ENCODE data around the gene EZH2. TPM values are rescaled to one million over a fixed set of nuclear protein-coding genes. Genes with fewer than 3 reads are reported as not detected.

The EZH2 gene
- total and polyA plus RNA-seq, 2 of the 4 experiments (the other 2 are of a cell fraction): 13.1 to 19.8 TPM

GRCh38 chr7:148774471-148774870 lies 109.6 kb downstream of the EZH2 start:
- peaks cover 6% of the 10 kb centered on the region for H3K9me1 ChIP-seq (ENCODE audit: insufficient read depth, low read length)
- no peak for DNase-seq
- dilution Hi-C loops (cut with HindIII; ENCODE audit: low sequenced_read_pairs, unreplicated experiment): no loop called here
- POLR2A ChIA-PET (ENCODE audit: unreplicated experiment): no interaction called here
- H3K27me3 ChIP-seq (ENCODE audit: control insufficient read depth, insufficient read depth, low read length): no peaks in the 10 kb centered on the region
- no peak overlapping the region for H3K27ac ChIP-seq (ENCODE audit: insufficient read depth, low read length)
- peaks cover 44 to 49% of the 10 kb centered on the region in 2 experiments for H3K79me1 ChIP-seq (ENCODE audit: low read depth in 1 of 2, low read length in 2 of 2)
- H2BK15ac ChIP-seq (ENCODE audit: low read depth, low read length): no peak overlapping the region
- H2AK9ac ChIP-seq (replicated peaks; ENCODE audit: low read depth, low read length, poor library complexity): no peak overlapping the region
- H3K4me2 ChIP-seq (ENCODE audit: low read depth, low read length): no peak overlapping the region
- H2BK120ac ChIP-seq (ENCODE audit: low read depth, low read length): no peak overlapping the region
- H2BK20ac ChIP-seq (ENCODE audit: low read depth, low read length): no peak overlapping the region
- H4K91ac ChIP-seq (ENCODE audit: insufficient read depth, low read depth, low read length): no peak overlapping the region
- no CpG with 5 or more reads among the region's 1 CpG for WGBS, 2 experiments (ENCODE audit: extremely low coverage in 2 of 2, insufficient read length in 1 of 2)
- BruUV-seq (replicated peaks): no TSS peak
- H3K18ac ChIP-seq (ENCODE audit: low read depth, low read length): no peak overlapping the region
- H3K4me3 ChIP-seq (ENCODE audit: insufficient read depth, low read depth, low read length): no peak overlapping the region
- H3K56ac ChIP-seq (ENCODE audit: extremely low read depth, insufficient read depth, low read length): no peak overlapping the region
- CTCF ChIA-PET: interaction anchor here (1.0 to 1.8 kb wide), 2 partner anchors 10 to 16 kb away, joined by 3 to 5 read pairs; no protein-coding TSS in a partner anchor
- H3K9ac ChIP-seq (ENCODE audit: low read depth, low read length): no peak overlapping the region
- H3K4ac ChIP-seq (ENCODE audit: low read depth, low read length): no peak overlapping the region
- H4K5ac ChIP-seq (ENCODE audit: low read depth, low read length): no peak overlapping the region
- H4K8ac ChIP-seq (ENCODE audit: low read depth in 2 of 2, low read length in 2 of 2): no peak overlapping the region
- peaks cover 5% of the 10 kb centered on the region for H3K4me1 ChIP-seq (ENCODE audit: control insufficient read depth, insufficient read depth, low read length)
- intact Hi-C loops (cut with micrococcal nuclease): no loop called here
- H3K14ac ChIP-seq (replicated peaks; ENCODE audit: low read depth, low read length): no peak overlapping the region
- no peak for ATAC-seq (ENCODE audit: low read depth)
- H2BK5ac ChIP-seq (ENCODE audit: low read depth, low read length, poor library complexity, severe bottlenecking): no peak overlapping the region
- TF ChIP-seq CHD1 (IDR thresholded peaks at IDR 0.05; ENCODE audit: low read depth, low read length): no peak
- no peak for TF ChIP-seq POLR2A (IDR thresholded peaks at IDR 0.05; ENCODE audit: low read depth, low read length)
- no peak for TF ChIP-seq NFE2L2 (IDR thresholded peaks at IDR 0.05; ENCODE audit: low read depth, low read length)
- TF ChIP-seq MAFK (IDR thresholded peaks at IDR 0.05; ENCODE audit: low read depth, low read length): no peak
- no peak for TF ChIP-seq ELK1 (IDR thresholded peaks at IDR 0.05; ENCODE audit: borderline replicate concordance, low read depth, low read length)
- TF ChIP-seq MAZ (IDR thresholded peaks at IDR 0.05; ENCODE audit: borderline replicate concordance, low read depth, low read length): no peak
- no peak for TF ChIP-seq USF2 (IDR thresholded peaks at IDR 0.05; ENCODE audit: low read depth, low read length)
- no peak for TF ChIP-seq CEBPB (IDR thresholded peaks at IDR 0.05; ENCODE audit: low read depth, low read length)
- TF ChIP-seq RAD21 (IDR thresholded peaks at IDR 0.05; ENCODE audit: low read length): no peak
- TF ChIP-seq RFX5 (IDR thresholded peaks at IDR 0.05; ENCODE audit: low read depth, low read length): no peak
- TF ChIP-seq MXI1 (IDR thresholded peaks at IDR 0.05; ENCODE audit: borderline replicate concordance, low read depth, low read length): no peak
- TF ChIP-seq, protein P1, sequence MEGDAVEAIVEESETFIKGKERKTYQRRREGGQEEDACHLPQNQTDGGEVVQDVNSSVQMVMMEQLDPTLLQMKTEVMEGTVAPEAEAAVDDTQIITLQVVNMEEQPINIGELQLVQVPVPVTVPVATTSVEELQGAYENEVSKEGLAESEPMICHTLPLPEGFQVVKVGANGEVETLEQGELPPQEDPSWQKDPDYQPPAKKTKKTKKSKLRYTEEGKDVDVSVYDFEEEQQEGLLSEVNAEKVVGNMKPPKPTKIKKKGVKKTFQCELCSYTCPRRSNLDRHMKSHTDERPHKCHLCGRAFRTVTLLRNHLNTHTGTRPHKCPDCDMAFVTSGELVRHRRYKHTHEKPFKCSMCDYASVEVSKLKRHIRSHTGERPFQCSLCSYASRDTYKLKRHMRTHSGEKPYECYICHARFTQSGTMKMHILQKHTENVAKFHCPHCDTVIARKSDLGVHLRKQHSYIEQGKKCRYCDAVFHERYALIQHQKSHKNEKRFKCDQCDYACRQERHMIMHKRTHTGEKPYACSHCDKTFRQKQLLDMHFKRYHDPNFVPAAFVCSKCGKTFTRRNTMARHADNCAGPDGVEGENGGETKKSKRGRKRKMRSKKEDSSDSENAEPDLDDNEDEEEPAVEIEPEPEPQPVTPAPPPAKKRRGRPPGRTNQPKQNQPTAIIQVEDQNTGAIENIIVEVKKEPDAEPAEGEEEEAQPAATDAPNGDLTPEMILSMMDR (conservative IDR thresholded peaks at IDR 0.05; ENCODE audit: low read depth, low read length): no peak
- no peak for TF ChIP-seq RCOR1 (IDR thresholded peaks at IDR 0.05; ENCODE audit: insufficient replicate concordance, low read length)
- no peak for TF ChIP-seq FOS (IDR thresholded peaks at IDR 0.05; ENCODE audit: low read depth, low read length)
- H2AK5ac ChIP-seq (ENCODE audit: low read depth, low read length): no peak overlapping the region
- H3K36me3 ChIP-seq (ENCODE audit: control insufficient read depth, insufficient read depth, low read length): peaks cover 22% of the 10 kb centered on the region
- no peak overlapping the region for H2AFZ ChIP-seq (replicated peaks; ENCODE audit: low read length, poor library complexity)
- H4K20me1 ChIP-seq (ENCODE audit: insufficient read depth, low read length): peaks cover 5% of the 10 kb centered on the region; the same call in 1 of the 2 replicates
- in situ Hi-C loops (cut with MboI; ENCODE audit: low sequenced_read_pairs): no loop called here
- H3K23ac ChIP-seq (ENCODE audit: low read depth, low read length): no peak overlapping the region
- H3K9me3 ChIP-seq (ENCODE audit: control insufficient read depth, insufficient read depth, low read length): no peaks in the 10 kb centered on the region
